GM12874 (cell line): ENCODE results near the gene LHPP.

Experiments
- TF ChIP-seq, protein P1 (sequence below): IDR thresholded peaks from 2 replicates; pipeline ENCODE4 v1.5.1; 2011; ENCODE audit warnings: low read depth, mild to moderate bottlenecking, control low read depth, low read length, moderate library complexity; ENCODE audit not compliant: insufficient read depth

LHPP gene

GRCh38 chr10:124484661-124485060 is 23.0 kb downstream of the LHPP start:
- TF ChIP-seq, protein P1, sequence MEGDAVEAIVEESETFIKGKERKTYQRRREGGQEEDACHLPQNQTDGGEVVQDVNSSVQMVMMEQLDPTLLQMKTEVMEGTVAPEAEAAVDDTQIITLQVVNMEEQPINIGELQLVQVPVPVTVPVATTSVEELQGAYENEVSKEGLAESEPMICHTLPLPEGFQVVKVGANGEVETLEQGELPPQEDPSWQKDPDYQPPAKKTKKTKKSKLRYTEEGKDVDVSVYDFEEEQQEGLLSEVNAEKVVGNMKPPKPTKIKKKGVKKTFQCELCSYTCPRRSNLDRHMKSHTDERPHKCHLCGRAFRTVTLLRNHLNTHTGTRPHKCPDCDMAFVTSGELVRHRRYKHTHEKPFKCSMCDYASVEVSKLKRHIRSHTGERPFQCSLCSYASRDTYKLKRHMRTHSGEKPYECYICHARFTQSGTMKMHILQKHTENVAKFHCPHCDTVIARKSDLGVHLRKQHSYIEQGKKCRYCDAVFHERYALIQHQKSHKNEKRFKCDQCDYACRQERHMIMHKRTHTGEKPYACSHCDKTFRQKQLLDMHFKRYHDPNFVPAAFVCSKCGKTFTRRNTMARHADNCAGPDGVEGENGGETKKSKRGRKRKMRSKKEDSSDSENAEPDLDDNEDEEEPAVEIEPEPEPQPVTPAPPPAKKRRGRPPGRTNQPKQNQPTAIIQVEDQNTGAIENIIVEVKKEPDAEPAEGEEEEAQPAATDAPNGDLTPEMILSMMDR: no peak

DNA sequence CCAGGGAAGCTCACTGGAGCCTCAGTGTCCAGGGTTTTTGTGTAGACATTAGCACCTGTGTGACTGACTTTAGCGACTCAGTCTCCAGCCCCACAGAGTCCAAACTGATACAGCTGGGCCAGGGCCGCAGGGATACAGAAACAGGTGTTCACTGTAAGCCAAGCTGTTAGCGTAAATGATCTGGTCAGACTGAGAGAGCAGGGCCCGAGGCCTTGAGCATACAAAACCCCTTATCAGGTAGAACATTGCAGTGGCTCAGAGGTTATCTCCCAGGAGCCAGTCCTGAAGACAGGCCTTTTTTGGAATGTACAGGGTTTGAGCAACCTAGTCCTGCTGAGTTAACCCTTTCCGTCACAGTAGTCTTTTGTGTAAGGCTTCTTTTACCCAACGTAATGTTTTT is 25.0 kb downstream of the LHPP start:
- TF ChIP-seq, protein P1: no peak

- TF ChIP-seq, protein P1: no peak
Measured at GRCh38 chr10:124491105-124491504, 29.5 kb downstream of the LHPP start.

GRCh38 chr10:124492266-124492665 is 30.6 kb downstream of the LHPP start:
- TF ChIP-seq, protein P1: no peak

- TF ChIP-seq, protein P1: no peak
Measured at GRCh38 chr10:124493214-124493882, 31.7 kb downstream of the LHPP start.

DNA sequence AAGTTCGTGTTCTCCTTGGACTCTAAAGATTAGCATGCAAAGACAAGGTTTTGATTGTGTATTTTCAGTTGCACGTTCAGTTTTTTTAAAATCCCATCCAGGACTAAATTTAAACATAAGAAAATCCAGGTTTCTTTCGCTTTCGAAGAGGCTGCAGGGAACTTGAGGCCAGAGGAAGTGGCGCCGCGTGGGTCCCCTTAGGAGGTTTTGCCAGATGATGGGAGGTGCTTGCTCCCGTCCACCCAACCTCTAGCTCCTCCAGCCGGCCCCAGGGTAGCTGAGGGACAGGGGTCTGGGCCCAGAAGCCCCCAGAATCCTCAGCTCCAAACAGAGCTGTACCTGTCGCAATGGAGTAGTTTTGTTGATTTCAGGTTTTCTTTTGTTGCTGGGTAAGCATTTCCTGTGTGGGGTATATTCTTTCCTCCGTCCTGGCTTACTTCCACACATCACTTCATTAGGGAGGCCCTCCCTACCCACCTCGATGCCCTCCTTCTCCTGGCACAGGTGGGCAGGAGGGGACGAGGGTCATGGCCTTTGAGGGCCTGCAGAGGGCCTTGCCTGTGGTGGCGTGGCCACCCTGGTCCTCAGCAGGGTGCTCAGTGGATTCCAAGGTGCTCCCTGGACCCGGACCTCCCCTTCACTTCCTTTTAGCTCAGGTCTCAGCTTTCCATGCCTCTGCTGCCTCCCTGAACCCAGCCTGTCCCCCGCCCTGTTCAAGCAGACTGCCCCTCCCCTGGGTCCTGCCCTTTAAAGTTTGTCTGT is 32.6 kb downstream of the LHPP start:
- TF ChIP-seq, protein P1: no peak

GRCh38 chr10:124495162-124495561 is 33.5 kb downstream of the LHPP start:
- TF ChIP-seq, protein P1: no peak
